ENCODE measurements around the gene FOCAD.

DNA sequence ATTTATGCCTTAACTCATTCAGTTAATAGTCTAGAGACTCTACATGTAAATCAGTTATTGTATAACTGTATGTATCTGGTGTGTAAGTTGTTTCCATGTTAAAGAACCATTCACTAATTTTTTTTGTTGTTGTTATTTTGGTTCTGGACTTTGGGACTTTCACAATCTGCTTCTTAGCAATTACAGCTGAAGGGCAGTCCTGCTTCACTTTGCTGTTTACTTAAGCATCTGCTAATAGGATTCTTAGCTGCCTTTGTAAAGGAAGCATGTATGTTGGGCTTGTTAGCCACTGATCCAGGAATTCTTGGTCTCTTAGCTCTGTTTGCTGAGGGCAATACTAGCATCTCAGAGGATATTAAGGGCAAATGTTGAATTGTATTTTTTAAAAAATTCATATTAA is 97.0 kb downstream of the FOCAD start:
- TF ChIP-seq, protein P1, sequence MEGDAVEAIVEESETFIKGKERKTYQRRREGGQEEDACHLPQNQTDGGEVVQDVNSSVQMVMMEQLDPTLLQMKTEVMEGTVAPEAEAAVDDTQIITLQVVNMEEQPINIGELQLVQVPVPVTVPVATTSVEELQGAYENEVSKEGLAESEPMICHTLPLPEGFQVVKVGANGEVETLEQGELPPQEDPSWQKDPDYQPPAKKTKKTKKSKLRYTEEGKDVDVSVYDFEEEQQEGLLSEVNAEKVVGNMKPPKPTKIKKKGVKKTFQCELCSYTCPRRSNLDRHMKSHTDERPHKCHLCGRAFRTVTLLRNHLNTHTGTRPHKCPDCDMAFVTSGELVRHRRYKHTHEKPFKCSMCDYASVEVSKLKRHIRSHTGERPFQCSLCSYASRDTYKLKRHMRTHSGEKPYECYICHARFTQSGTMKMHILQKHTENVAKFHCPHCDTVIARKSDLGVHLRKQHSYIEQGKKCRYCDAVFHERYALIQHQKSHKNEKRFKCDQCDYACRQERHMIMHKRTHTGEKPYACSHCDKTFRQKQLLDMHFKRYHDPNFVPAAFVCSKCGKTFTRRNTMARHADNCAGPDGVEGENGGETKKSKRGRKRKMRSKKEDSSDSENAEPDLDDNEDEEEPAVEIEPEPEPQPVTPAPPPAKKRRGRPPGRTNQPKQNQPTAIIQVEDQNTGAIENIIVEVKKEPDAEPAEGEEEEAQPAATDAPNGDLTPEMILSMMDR (conservative IDR thresholded peaks at IDR 0.05; ENCODE audit: low read length), result no peak
- no peak for TF ChIP-seq EZH2phosphoT487 (IDR thresholded peaks at IDR 0.05; ENCODE audit: borderline replicate concordance, low read depth, low read length)
